Muscle of back (tissue), 11 donors: Measurements from ENCODE around the gene DAB2IP. TPM values are rescaled to one million over a fixed set of nuclear protein-coding genes. Genes with fewer than 3 reads are reported as not detected.
"Not testable (repeated sequence)": the region's sequence is repeated elsewhere in the genome, so short reads cannot be mapped to it uniquely, and the experiment has no call there.

Experiments
- DNase-seq, 3 donors: peaks; one replicate each; pipeline versions ENCODE4 v3.0.0 to v3.0.0-alpha.2; 2013
- polyA plus RNA-seq, 10 donors: library from polyadenylated mRNA; unstranded; fragments of 120-200 nt; gene quantifications; one replicate each; pipeline ENCODE4 v1.2.1, GENCODE V29; 2013; ENCODE audit not compliant: insufficient read length in 10 of 10

Gene DAB2IP
- polyA plus RNA-seq, 10 donors = 31.1 to 42.6 (median 36.5) TPM

DNA sequence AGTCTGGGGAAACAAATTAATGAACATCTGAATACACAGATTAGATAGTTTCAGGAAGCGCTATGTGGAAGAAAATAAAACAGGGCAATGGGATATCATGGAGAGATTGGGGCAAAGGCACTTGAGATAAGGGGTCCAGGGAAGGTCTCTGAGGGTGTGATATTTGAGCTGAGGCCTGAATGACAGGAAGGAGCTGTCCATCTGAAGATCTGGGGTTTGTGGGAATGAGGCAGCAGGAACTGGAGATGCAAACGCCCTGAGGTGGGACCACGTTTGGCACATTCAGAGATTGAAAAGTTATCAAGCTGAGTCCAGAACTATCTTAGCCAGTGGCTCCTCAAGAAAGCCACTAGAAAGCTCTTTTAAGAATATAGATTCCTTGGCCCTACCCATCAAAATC lies 8.7 kb upstream of the DAB2IP start:
- no peak for DNase-seq

DNA sequence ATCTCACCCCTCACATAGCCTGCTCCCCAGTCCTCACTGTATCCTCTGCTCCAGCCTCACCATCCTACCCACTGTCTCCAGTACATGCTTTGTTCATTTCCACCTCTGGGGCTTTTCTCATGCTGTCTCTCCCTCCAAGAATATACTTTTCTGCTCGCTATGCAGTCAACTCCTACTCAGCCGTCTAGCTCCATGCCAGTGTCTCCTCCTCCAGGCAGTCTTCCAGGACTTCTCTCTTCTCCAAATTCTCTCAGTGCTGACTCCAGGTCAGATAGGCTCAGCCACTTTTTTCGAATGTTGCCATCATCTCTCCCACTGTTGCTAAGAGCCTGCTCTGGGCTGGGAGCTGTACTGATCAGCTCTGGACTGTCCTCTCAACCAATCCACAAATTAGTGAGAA lies 8.0 kb upstream of the DAB2IP start:
- no peak for DNase-seq

DNA sequence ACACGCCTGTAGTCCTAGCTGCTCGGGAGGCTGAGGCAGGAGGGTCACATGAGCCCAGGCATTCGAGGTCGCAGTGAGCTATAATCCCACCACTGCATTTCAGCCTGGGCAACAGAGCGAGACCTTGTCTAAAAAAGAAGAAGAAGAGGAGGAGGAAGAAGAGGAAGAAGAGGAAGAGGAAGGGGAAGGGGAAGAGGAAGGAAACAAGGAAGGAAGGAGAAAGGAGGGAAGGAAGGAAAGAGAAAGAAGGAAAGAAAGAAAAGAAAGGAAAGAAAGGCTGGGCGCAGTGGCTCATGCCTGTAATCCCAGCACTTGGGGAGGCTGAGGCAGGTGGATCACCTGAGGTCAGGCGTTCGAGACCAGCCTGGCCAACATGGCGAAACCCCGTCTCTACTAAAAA lies 7.4 kb upstream of the DAB2IP start:
- not testable (repeated sequence) for DNase-seq

- no peak for DNase-seq
Measured at GRCh38 chr9:121645003-121645402, 6.4 kb upstream of the DAB2IP start.

- DNase-seq = no peak
Measured at GRCh38 chr9:121645853-121646807, 5.3 kb upstream of the DAB2IP start.

GRCh38 chr9:121646992-121647391 lies 4.4 kb upstream of the DAB2IP start:
- no peak for DNase-seq

GRCh38 chr9:121648172-121648571 lies 3.3 kb upstream of the DAB2IP start:
- no peak for DNase-seq

DNA sequence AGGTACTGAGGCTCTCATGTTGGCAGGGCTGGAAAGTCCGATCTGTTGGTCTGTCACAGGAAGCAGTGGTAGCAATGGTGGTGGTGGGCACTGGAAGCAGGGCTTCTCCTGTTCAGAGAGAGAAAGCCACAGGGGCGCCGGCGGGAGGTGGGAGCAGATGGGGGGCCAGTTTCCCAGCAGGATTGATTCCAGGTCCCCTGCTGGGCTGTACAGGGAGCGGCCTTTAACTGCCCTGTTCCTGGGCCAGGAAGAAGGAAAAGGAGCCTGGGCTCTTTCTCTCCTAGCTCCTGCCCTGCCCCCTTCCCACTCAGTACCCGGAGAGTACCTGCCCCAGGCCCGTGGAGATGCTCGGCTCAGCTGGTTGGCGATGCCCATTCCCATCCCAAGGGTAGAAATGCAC lies 2.6 kb upstream of the DAB2IP start:
- DNase-seq = no peak

GRCh38 chr9:121649476-121650216 lies 1.8 kb upstream of the DAB2IP start:
- DNase-seq = no peak

DNA sequence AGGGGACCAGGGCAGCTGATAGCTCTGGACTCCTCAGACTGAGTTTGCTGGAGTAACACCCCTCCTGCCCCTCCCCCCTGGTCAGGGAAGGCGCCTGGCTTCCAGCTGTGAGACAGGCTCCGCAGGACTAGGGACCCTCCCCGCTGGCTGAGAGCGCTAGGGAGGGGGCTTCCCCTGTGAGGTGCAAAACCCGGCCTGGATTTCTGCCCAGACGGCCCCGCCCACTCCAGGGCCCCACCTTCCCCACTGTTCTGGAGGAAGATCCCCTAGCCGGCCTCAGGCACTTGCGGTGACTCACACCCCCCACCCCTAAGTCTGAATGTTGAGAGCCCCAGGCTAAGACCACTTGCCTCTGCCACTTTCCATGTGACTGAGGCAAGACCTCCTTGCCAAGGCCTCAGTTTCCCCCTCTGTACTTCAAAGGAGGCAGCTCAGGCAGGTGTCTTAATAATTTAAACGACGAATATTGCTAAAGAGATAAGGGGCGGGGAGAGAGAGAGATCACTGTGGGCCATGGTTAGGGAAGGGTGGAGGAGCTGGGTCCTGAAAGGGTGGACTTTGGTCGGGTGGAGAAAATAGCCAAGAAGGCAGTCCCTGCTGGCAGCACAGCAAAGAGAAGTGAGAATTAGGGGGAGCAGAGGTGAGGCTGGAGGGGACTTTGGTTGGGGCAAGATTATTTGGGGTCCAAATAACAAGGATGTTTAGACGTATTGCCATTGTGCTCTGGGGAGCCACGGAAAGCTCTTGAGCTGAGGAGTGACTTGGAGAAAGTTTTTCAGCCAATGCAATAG lies 1.0 kb upstream of the DAB2IP start:
- DNase-seq = peak; percentile 82 to 96 (median 91)

- DNase-seq = no peak
Measured at GRCh38 chr9:121651008-121651294, 483 bp upstream of the DAB2IP start.

GRCh38 chr9:121652021-121652837 lies 795 bp downstream of the DAB2IP start:
- peak; percentile 45 to 81 (median 78) for DNase-seq

DNA sequence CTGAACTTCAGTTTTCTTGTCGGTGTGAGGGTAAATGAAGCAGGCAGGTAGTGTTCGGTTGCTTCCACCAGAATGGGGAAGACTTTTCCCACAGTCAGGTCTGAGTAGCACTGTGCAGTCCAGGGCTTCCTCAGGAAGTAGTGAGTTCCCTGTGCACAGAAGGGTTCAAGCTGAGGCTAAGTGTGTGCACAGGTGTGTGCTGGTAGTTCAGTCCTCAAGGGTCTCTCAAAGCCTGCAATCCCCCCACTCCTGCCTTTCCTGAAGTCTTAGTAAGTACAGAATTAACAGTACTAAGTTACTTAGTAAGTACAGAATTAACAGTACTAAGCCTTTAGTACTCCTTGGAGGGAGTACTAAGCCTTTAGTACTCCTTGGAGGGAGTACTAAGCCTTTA lies 1.4 kb downstream of the DAB2IP start:
- DNase-seq = no peak

GRCh38 chr9:121654499-121655140 lies 3.2 kb downstream of the DAB2IP start:
- DNase-seq = no peak

- DNase-seq = no peak
Measured at GRCh38 chr9:121655231-121655755, 3.9 kb downstream of the DAB2IP start.

- no peak for DNase-seq
Measured at GRCh38 chr9:121656941-121657470, 5.6 kb downstream of the DAB2IP start.

DNA sequence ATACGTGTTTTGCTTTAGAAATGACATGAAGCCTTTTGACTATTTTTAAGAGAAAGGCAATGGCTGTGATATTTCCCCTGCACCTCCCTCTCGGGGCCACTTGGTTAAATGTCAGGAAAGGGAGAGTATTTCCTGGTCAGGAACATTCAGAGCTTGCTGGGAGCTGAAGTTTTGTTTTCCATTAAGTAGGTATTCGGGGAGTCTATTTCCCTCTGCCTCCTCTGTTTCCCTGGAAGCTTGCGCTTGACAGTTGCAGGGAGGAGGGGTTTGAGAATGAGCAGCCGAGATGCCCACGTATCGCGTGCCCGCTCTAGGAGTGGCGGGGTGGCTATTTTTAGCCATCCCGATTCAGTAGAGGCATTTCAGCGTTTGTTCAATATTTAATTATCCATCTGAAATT lies 6.7 kb downstream of the DAB2IP start:
- DNase-seq = no peak

GRCh38 chr9:121658591-121658990 lies 7.2 kb downstream of the DAB2IP start:
- DNase-seq = no peak

- DNase-seq = no peak
Measured at GRCh38 chr9:121660367-121660766, 8.9 kb downstream of the DAB2IP start.

GRCh38 chr9:121660876-121661275 lies 9.4 kb downstream of the DAB2IP start:
- no peak for DNase-seq
